Lower lobe of right lung (tissue), 2 donors: Measurements from ENCODE around the gene LIMS2. TPM values are rescaled to one million over a fixed set of nuclear protein-coding genes. Genes with fewer than 3 reads are reported as not detected.
A peak's percentile ranks its signal among the peaks of the same experiment; 100 is the strongest.

ENCODE experiments used
- ATAC-seq, 2 donors: fragments of 200-7000 bp; cut with Tn5 transposase; one replicate each; pipeline ENCODE4 v1.9.1; 2020 to 2022; ENCODE audit warnings: mild to moderate bottlenecking in 2 of 2, moderate library complexity in 2 of 2
- DNase-seq: peaks from one replicate; pipeline ENCODE4 v3.0.0-alpha.2; 2020
- H3K27ac ChIP-seq: fragments of 200-600 bp; one replicate; pipeline ENCODE4 v1.8.0; 2022
- H3K27me3 ChIP-seq: fragments of 200-600 bp; one replicate; pipeline ENCODE4 v1.8.0; 2022; ENCODE audit warnings: low read depth
- H3K36me3 ChIP-seq: fragments of 200-600 bp; one replicate; pipeline ENCODE4 v1.8.0; 2022; ENCODE audit warnings: mild to moderate bottlenecking
- H3K4me1 ChIP-seq: fragments of 200-600 bp; one replicate; pipeline ENCODE4 v1.8.0; 2022
- H3K4me3 ChIP-seq: fragments of 200-600 bp; one replicate; pipeline ENCODE4 v1.8.0; 2022; ENCODE audit warnings: mild to moderate bottlenecking
- H3K9me3 ChIP-seq: fragments of 200-600 bp; one replicate; pipeline ENCODE4 v1.8.0; 2022
- intact Hi-C: fragments of 100-400 bp; cut with DNase I; formaldehyde crosslinking; loops from one replicate; pipeline ENCODE4 v1.11.0; 2022
- total RNA-seq: library from RNA; stranded (reverse); fragmentation: NEBNext Ultra II Directional; extraction: Animal tissue kit (Norgen Biotek cat#: 25700); gene quantifications from one replicate; pipeline ENCODE4 v1.2.1, GENCODE V29; 2021
- TF ChIP-seq, protein P1 (sequence below): fragments of 200-600 bp; IDR thresholded peaks from one replicate; pipeline ENCODE4 v1.8.0; 2022; ENCODE audit warnings: antibody characterized with exemption, mild to moderate bottlenecking
- donor health status: DM: no; HTN: yes; CAD: no; lungs with severe emphysema.

The LIMS2 gene
- total RNA-seq, 1 donor from 2014 or later, result 148 TPM

DNA sequence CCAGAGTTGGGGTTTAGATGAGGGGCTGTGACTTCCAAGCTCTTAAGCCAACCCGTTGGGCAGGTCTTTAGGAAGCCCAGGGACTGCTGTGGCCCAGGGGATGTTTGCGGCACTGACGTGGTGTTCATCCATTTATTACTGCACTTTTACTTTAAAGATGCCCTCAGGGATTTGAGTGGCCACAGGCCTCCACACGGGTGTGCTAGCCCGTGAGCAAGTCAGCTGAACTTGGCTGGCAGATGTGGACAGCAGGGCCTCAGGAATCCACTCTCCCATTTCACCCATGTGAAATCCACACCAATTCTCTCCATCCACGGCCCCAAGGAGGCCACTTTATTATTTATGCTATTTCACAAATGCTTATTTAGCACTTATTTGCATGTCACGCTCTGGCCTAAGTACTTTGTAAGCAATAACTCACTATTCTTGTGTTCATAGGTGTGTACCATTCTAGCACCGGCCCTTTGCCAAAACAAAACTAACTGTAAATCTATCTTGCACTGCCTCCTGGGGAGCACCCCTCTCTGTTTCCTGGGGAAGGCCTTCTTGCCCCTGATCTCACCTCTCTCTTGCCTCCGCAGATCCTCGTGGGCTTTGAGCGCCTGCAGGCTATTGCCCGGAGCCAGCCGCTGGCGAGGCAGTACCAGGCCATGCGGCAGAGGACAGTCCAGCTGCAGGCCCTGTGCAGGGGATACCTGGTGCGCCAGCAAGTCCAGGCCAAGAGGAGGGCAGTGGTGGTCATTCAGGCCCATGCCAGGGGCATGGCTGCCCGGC is 68.5 kb downstream of the LIMS2 start:
- intact Hi-C loops, result no loop called here
- Histone ChIP-seq H3K4me3 (no peak overlapping the region), H3K4me1 (no peaks in the 10 kb centered on the region), H3K9me3 (no peaks in the 10 kb centered on the region), H3K27me3 (no peaks in the 10 kb centered on the region), H3K27ac (no peak overlapping the region), H3K36me3 (no peaks in the 10 kb centered on the region)
- TF ChIP-seq, protein P1, sequence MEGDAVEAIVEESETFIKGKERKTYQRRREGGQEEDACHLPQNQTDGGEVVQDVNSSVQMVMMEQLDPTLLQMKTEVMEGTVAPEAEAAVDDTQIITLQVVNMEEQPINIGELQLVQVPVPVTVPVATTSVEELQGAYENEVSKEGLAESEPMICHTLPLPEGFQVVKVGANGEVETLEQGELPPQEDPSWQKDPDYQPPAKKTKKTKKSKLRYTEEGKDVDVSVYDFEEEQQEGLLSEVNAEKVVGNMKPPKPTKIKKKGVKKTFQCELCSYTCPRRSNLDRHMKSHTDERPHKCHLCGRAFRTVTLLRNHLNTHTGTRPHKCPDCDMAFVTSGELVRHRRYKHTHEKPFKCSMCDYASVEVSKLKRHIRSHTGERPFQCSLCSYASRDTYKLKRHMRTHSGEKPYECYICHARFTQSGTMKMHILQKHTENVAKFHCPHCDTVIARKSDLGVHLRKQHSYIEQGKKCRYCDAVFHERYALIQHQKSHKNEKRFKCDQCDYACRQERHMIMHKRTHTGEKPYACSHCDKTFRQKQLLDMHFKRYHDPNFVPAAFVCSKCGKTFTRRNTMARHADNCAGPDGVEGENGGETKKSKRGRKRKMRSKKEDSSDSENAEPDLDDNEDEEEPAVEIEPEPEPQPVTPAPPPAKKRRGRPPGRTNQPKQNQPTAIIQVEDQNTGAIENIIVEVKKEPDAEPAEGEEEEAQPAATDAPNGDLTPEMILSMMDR, result no peak
- DNase-seq (peak; percentile 23), ATAC-seq (no peak)

DNA sequence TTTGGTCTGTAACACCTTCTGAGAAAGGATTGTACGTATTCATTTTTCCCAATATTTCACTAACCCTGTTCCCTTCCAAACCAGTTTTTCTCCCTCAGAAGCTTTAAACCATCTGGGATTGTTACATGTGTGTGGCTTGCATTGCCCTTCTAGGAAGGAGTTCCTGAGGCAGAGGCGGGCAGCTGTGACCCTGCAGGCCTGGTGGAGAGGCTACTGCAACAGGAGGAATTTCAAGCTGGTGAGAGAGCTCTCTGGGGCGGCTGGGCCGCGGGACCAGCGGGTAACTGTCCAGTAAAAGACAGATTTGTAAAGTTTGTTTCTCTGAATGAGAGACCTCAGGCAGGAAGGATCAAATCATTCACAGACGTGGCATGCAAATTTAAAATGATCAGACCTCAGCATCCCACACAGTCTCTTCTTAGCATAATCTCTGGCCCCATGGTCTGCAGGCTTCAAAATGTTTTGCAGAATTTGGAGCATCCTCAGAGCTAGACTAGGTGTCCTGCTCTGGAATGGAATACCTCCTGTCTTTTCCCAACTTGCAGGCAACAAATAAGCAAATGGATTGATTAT is 69.6 kb downstream of the LIMS2 start:
- Histone ChIP-seq H3K9me3 (no peaks in the 10 kb centered on the region), H3K36me3 (no peaks in the 10 kb centered on the region), H3K27ac (no peak overlapping the region), H3K27me3 (no peaks in the 10 kb centered on the region), H3K4me1 (no peaks in the 10 kb centered on the region), H3K4me3 (no peak overlapping the region)
- TF ChIP-seq, protein P1, result no peak
- ATAC-seq, result no peak
- intact Hi-C loops, result no loop called here
- peak; percentile 11 for DNase-seq

DNA sequence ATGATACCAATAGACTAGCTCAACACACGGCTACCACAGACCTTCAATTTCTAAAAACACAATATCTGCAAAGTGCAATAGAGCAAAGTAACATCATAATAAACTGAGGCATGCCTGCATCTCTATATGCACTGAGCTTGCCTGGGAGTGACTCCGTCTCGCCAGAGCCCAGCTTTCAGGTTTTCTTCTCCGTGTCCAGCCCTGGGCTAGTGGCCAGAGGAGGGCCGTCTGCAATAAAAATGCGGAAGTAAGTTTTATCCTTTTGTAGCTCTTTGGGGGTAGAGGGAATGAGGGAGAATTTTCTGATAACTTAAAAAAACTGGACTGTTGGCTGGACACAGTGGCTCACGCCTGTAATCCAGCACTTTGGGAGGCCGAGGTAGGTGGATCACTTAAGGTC is 70.3 kb downstream of the LIMS2 start:
- no peak overlapping the region for H3K27ac ChIP-seq
- no peak overlapping the region for H3K4me3 ChIP-seq
- H3K27me3 ChIP-seq, result no peaks in the 10 kb centered on the region
- H3K9me3 ChIP-seq, result no peaks in the 10 kb centered on the region
- ATAC-seq (no peak), DNase-seq (no peak)
- intact Hi-C loops, result no loop called here
- TF ChIP-seq, protein P1, result no peak
- H3K36me3 ChIP-seq, result no peaks in the 10 kb centered on the region
- no peaks in the 10 kb centered on the region for H3K4me1 ChIP-seq

DNA sequence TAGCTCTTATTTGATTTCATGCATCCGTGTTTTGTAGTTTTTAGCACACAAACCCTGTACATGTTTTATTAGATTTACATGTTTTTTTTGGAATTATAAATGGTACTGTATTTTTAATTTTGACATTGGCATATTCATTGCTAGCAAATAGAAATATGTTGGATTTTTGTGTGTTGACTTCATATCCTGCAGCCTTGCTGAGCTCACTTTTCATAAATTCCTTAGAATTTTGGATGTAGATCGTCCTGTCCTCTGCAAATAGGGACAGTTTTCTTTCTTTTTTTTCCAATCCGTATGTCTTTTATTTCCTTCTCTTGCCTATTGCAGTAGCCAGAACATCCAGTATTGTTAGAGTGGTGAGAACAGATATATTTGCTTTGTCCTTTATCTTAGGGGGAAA is 76.1 kb downstream of the LIMS2 start:
- Histone ChIP-seq H3K9me3 (no peaks in the 10 kb centered on the region), H3K36me3 (no peaks in the 10 kb centered on the region), H3K27me3 (no peaks in the 10 kb centered on the region), H3K4me1 (no peaks in the 10 kb centered on the region), H3K27ac (no peak overlapping the region), H3K4me3 (no peak overlapping the region)
- intact Hi-C loops, result no loop called here
- ATAC-seq (no peak), DNase-seq (no peak)
- TF ChIP-seq, protein P1, result no peak

DNA sequence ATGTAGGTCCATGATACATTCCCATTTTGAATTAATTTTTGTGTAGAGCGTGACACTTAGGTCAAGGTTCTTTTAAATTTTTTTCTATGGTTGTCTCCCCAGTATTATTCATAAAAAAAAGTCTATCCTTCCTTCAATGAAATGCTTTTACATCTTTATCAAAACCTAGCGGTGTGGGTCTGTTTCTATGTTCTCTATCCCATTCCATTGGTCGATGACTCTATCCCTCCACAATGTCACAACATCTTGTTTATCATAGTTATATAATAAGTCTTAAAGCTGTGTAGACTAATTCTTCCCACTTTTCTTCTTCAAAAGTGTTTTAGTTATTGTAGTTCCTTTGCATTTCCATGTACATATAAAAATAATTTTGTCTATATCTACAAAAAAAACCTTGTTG is 76.6 kb downstream of the LIMS2 start:
- H3K36me3 ChIP-seq, result no peaks in the 10 kb centered on the region
- ATAC-seq (no peak), DNase-seq (no peak)
- TF ChIP-seq, protein P1, result no peak
- H3K4me1 ChIP-seq, result no peaks in the 10 kb centered on the region
- intact Hi-C loops, result no loop called here
- no peak overlapping the region for H3K4me3 ChIP-seq
- no peaks in the 10 kb centered on the region for H3K27me3 ChIP-seq
- H3K9me3 ChIP-seq, result no peaks in the 10 kb centered on the region
- no peak overlapping the region for H3K27ac ChIP-seq
